GM19328 (cell line): ENCODE data around the gene HELZ2.

Experiments used
- ATAC-seq: cut with Tn5 transposase; IDR thresholded peaks from one replicate; pipeline ENCODE4 v1.9.1; 2021; ENCODE audit warnings: mild to moderate bottlenecking, moderate library complexity; ENCODE audit not compliant: unreplicated experiment

HELZ2 gene

DNA sequence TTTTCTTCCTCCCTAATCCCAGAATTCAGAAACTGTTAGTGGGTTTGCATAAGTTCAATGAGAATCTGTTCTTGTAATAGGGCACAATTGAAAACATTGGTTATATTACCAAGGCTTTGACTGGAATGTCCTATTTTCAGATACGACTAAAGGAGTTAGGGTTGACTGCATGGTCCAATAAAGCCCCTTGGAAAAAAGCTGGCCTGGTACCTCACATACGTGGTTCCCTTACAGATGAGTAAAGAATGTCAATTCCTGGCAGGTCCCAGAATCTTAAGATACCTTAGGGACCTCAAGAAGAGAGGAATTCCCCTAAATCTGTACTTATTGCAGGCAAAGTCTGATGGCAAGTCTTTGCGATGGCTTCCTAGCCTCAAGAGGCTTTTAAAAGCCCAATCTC is 48.9 kb downstream of the HELZ2 start:
- no peak for ATAC-seq
